Measurements from ENCODE around the gene AGXT2.

DNA sequence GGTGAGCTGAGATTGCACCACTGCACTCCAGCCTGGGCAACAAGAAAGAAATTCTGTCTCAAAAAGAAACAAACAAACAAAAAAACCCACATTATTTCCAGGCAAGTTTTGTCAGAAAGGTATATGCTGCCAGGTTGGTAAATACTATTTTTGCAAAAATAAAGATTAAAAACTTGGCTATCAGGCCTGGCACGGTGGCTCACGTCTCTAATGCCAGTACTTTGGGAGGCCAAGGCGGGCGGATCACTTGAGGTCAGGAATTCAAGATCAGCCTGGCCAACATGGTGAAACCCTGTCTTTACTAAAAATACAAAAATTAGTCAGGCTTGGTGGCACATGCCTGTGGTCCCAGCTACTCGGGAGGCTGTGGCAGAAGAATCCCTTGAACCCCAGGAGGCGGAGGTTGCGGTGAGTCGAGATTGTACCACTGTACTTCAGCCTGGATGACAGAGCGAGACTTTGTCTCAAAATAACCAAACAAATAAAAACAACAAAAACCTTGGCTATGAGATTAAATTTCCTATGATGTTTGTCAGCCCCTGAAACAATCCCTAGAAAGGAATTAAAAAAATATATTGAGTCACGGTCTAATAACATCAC lies 22.7 kb downstream of the AGXT2 start:
- TF ChIP-seq POLR2AphosphoS5 (IDR thresholded peaks at IDR 0.05; ENCODE audit: low read depth, low read length), result no peak
- no peak for TF ChIP-seq CTCF (IDR thresholded peaks at IDR 0.05 in 2 of 3, conservative IDR thresholded peaks at IDR 0.05 in 1 of 3; ENCODE audit: borderline replicate concordance in 1 of 3, insufficient read depth in 1 of 3, low read depth in 2 of 3, low read length in 2 of 3)
- no peak for TF ChIP-seq POLR2A (IDR thresholded peaks at IDR 0.05; ENCODE audit: borderline replicate concordance, extremely low read depth, insufficient read depth, insufficient read length)
- TF ChIP-seq, protein P1, sequence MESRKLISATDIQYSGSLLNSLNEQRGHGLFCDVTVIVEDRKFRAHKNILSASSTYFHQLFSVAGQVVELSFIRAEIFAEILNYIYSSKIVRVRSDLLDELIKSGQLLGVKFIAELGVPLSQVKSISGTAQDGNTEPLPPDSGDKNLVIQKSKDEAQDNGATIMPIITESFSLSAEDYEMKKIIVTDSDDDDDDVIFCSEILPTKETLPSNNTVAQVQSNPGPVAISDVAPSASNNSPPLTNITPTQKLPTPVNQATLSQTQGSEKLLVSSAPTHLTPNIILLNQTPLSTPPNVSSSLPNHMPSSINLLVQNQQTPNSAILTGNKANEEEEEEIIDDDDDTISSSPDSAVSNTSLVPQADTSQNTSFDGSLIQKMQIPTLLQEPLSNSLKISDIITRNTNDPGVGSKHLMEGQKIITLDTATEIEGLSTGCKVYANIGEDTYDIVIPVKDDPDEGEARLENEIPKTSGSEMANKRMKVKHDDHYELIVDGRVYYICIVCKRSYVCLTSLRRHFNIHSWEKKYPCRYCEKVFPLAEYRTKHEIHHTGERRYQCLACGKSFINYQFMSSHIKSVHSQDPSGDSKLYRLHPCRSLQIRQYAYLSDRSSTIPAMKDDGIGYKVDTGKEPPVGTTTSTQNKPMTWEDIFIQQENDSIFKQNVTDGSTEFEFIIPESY (IDR thresholded peaks at IDR 0.05; ENCODE audit: extremely low read depth, insufficient replicate concordance, low read length), result no peak
- TF ChIP-seq MAX (IDR thresholded peaks at IDR 0.05), result no peak
- TF ChIP-seq EZH2 (IDR thresholded peaks at IDR 0.05), result no peak

Data from HCT116 (cell line).